ENCODE results near the gene DPM3.

DPM3 gene

GRCh38 chr1:155137154-155137949 lies 3.0 kb downstream of the DPM3 start:
- no peak for DNase-seq (ENCODE audit: low read depth)
- H3K4me3 ChIP-seq (ENCODE audit: low read depth, low read length): peak overlapping the region; percentile 66
- no peak for TF ChIP-seq MYC (IDR thresholded peaks at IDR 0.05; ENCODE audit: low read depth, low read length)

DNA sequence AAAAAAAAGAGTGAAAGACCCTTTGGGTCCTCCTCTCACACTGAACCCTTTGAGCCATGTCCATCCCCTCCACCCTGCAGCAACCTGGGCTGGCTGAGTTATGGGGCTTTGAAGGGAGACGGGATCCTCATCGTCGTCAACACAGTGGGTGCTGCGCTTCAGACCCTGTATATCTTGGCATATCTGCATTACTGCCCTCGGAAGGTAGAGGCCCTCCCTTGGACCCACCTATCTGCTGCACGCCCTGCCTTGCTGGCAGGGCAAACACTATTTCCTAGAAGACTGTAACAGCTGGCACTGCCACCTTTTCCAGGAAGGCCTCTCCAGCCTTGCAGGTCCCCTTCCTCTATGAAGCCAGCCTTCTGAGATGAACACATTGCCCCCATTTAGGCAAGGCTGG lies 3.6 kb downstream of the DPM3 start:
- DNase-seq (ENCODE audit: low read depth): peak; percentile 35
- TF ChIP-seq, protein P1, sequence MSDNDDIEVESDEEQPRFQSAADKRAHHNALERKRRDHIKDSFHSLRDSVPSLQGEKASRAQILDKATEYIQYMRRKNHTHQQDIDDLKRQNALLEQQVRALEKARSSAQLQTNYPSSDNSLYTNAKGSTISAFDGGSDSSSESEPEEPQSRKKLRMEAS (IDR thresholded peaks at IDR 0.05; ENCODE audit: low read depth, low read length): no peak
- no peak for TF ChIP-seq MYC (IDR thresholded peaks at IDR 0.05; ENCODE audit: low read depth, low read length)
- no peak for TF ChIP-seq POLR2A (IDR thresholded peaks at IDR 0.05; ENCODE audit: extremely low read depth, insufficient read length)
- TF ChIP-seq, protein P2, sequence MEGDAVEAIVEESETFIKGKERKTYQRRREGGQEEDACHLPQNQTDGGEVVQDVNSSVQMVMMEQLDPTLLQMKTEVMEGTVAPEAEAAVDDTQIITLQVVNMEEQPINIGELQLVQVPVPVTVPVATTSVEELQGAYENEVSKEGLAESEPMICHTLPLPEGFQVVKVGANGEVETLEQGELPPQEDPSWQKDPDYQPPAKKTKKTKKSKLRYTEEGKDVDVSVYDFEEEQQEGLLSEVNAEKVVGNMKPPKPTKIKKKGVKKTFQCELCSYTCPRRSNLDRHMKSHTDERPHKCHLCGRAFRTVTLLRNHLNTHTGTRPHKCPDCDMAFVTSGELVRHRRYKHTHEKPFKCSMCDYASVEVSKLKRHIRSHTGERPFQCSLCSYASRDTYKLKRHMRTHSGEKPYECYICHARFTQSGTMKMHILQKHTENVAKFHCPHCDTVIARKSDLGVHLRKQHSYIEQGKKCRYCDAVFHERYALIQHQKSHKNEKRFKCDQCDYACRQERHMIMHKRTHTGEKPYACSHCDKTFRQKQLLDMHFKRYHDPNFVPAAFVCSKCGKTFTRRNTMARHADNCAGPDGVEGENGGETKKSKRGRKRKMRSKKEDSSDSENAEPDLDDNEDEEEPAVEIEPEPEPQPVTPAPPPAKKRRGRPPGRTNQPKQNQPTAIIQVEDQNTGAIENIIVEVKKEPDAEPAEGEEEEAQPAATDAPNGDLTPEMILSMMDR (IDR thresholded peaks at IDR 0.05; ENCODE audit: low read depth, low read length): no peak
- peak overlapping the region; percentile 66 for H3K4me3 ChIP-seq (ENCODE audit: low read depth, low read length)

GRCh38 chr1:155135415-155136028 lies 4.8 kb downstream of the DPM3 start, which contains the start of gene SLC50A1:
SLC50A1 (plus strand) TSS chr1:155135852; CDS start chr1:155135912, 60 bp downstream.
- TF ChIP-seq, protein P1 (IDR thresholded peaks at IDR 0.05; ENCODE audit: low read depth, low read length): peak; percentile 29; the same call in 1 of the 2 replicates
- peak; percentile 95 for TF ChIP-seq POLR2A (IDR thresholded peaks at IDR 0.05; ENCODE audit: extremely low read depth, insufficient read length)
- no peak; the same call in none of the 2 replicates for TF ChIP-seq MYC (IDR thresholded peaks at IDR 0.05; ENCODE audit: low read depth, low read length)
- DNase-seq (ENCODE audit: low read depth): peak; percentile 95
- H3K4me3 ChIP-seq (ENCODE audit: low read depth, low read length): peak within 1 kb of the TSS; percentile 85

GRCh38 chr1:155134880-155135414 lies 5.4 kb downstream of the DPM3 start:
- DNase-seq (ENCODE audit: low read depth): peak; percentile 82
- peak; percentile 20; the same call in 1 of the 2 replicates for TF ChIP-seq MYC (IDR thresholded peaks at IDR 0.05; ENCODE audit: low read depth, low read length)
- no peak for TF ChIP-seq POLR2A (IDR thresholded peaks at IDR 0.05; ENCODE audit: extremely low read depth, insufficient read length)
- peak overlapping the region; percentile 85 for H3K4me3 ChIP-seq (ENCODE audit: low read depth, low read length)

DNA sequence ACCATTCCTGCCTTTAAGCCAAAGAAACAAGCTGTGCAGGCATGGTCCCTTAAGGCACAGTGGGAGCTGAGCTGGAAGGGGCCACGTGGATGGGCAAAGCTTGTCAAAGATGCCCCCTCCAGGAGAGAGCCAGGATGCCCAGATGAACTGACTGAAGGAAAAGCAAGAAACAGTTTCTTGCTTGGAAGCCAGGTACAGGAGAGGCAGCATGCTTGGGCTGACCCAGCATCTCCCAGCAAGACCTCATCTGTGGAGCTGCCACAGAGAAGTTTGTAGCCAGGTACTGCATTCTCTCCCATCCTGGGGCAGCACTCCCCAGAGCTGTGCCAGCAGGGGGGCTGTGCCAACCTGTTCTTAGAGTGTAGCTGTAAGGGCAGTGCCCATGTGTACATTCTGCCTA lies 6.0 kb downstream of the DPM3 start:
- TF ChIP-seq, protein P2 (IDR thresholded peaks at IDR 0.05; ENCODE audit: low read depth, low read length): no peak
- TF ChIP-seq MYC (IDR thresholded peaks at IDR 0.05; ENCODE audit: low read depth, low read length) (no peak), POLR2A (IDR thresholded peaks at IDR 0.05; ENCODE audit: extremely low read depth, insufficient read length) (no peak)
- TF ChIP-seq, protein P1 (IDR thresholded peaks at IDR 0.05; ENCODE audit: low read depth, low read length): no peak
- no peak for DNase-seq (ENCODE audit: low read depth)
- peak overlapping the region; percentile 85 for H3K4me3 ChIP-seq (ENCODE audit: low read depth, low read length)

DNA sequence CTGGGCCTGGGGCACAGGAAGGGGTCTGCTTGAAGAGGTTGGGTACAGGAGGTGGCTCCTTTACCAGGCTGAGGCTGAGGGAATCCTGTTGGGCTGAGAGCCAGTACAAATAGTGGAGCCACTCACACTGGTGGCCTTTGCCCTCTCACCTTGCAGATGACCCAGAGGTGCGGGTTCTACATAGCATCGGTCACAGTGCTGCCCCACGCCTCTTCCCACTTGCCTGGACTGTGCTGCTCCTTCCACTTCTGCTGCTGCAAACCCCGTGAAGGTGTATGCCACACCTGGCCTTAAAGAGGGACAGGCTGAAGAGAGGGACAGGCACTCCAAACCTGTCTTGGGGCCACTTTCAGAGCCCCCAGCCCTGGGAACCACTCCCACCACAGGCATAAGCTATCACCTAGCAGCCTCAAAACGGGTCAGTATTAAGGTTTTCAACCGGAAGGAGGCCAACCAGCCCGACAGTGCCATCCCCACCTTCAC lies 6.5 kb downstream of the DPM3 start:
- no peak overlapping the region for H3K4me3 ChIP-seq (ENCODE audit: low read depth, low read length)
- TF ChIP-seq POLR2A (IDR thresholded peaks at IDR 0.05; ENCODE audit: extremely low read depth, insufficient read length): no peak
- TF ChIP-seq, protein P2 (IDR thresholded peaks at IDR 0.05; ENCODE audit: low read depth, low read length): no peak
- TF ChIP-seq MYC (IDR thresholded peaks at IDR 0.05; ENCODE audit: low read depth, low read length): no peak
- TF ChIP-seq, protein P1 (IDR thresholded peaks at IDR 0.05; ENCODE audit: low read depth, low read length): no peak
- DNase-seq (ENCODE audit: low read depth): no peak

DNA sequence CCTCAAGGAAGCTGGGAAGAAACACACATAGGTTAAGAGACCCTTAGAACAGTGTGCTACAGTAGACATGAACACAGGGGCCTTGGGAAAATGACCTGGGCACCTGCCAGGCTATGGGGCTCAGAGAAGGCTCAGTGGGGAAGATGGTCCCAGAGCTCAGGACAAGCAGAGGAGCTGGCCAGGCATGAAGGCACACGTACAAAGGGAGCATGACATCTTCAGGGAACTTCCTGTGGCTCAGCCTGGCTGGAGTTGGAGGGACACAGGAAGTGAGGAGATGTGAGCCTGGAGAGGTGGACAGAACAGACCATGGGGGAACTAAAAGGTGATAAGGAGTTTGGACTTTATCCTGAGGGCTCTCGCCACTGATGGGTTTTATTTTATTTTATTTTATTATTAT lies 8.5 kb downstream of the DPM3 start:
- no peak for TF ChIP-seq MYC (IDR thresholded peaks at IDR 0.05; ENCODE audit: low read depth, low read length)
- TF ChIP-seq, protein P1 (IDR thresholded peaks at IDR 0.05; ENCODE audit: low read depth, low read length): no peak
- no peak for TF ChIP-seq POLR2A (IDR thresholded peaks at IDR 0.05; ENCODE audit: extremely low read depth, insufficient read length)
- TF ChIP-seq, protein P2 (IDR thresholded peaks at IDR 0.05; ENCODE audit: low read depth, low read length): no peak
- H3K4me3 ChIP-seq (ENCODE audit: low read depth, low read length): no peak overlapping the region
- DNase-seq (ENCODE audit: low read depth): no peak
